ENCODE data around the gene CLCN5.

DNA sequence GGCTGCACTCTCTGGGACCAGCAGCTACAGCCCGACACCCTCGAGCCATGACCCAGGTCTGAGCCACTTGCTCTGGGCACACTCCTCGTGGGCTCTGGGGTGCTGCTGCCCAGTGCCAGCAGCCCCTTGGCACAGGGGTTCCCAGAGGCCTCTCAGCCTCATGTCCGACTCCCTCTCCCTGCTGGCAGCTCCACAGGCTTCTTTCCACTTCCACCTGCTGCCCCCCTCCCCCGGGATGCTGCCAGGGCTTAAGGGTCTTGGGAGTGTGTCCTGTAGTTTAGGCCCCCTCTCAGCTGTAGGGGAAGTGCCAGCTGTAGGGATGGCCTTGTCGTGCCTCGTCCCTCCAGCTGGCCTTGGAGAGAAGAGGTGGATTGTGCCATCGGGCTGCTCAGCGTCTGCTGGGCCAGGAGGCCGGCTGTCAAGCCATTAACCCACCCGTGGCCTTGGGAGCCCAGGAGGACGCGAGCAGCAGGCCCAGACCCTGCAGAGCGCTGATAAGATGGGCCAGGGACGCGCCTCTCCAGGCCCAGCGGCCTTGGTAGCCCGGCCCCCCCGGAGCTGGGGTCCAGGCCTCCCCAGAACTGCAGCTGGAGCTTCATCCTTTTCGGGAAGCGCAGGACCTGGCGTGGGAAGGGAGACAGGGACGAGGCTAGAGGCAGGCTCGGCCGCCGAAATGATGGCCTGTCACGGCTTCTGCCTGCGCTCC is 44.1 kb upstream of the CLCN5 start:
- TF ChIP-seq POLR2A (IDR thresholded peaks at IDR 0.05; ENCODE audit: low read depth, low read length) = no peak
- TF ChIP-seq TAF1 (IDR thresholded peaks at IDR 0.05; ENCODE audit: borderline replicate concordance, low read depth, low read length) = no peak
